ENCODE measurements around the gene SFTPA2. TPM values are rescaled to one million over a fixed set of nuclear protein-coding genes. Genes with fewer than 3 reads are reported as not detected.
"Not testable (repeated sequence)": the region's sequence is repeated elsewhere in the genome, so short reads cannot be mapped to it uniquely, and the experiment has no call there.

SFTPA2 gene
- polyA plus RNA-seq, 2 donors = 0.38 to 1.4 TPM

- no peak overlapping the region for H3K4me3 ChIP-seq (ENCODE audit: low read depth in 1 of 2, low read length in 2 of 2)
- H3K27me3 ChIP-seq (ENCODE audit: control insufficient read depth in 1 of 2, insufficient read depth in 2 of 2, low read length in 2 of 2) = no peaks in the 10 kb centered on the region
- H3K36me3 ChIP-seq (ENCODE audit: control insufficient read depth in 2 of 2, insufficient read depth in 2 of 2, low read length in 1 of 2) = no peaks in the 10 kb centered on the region
- H3K27ac ChIP-seq (ENCODE audit: low read depth in 2 of 2, low read length in 1 of 2) = no peak overlapping the region
- no peaks in the 10 kb centered on the region for H3K9me3 ChIP-seq (ENCODE audit: control insufficient read depth in 2 of 2, insufficient read depth in 1 of 2, low read depth in 1 of 2, low read length in 1 of 2)
- 18 to 26% methylated on average over 17 of the region's 17 CpGs for WGBS, 2 donors
- no peaks in the 10 kb centered on the region for H3K4me1 ChIP-seq (ENCODE audit: control insufficient read depth in 2 of 2, insufficient read depth in 2 of 2, low read length in 1 of 2)
These were observed 2.0 kb upstream of the SFTPA2 start for GRCh38 chr10:79562135-79562756.

- H3K4me3 ChIP-seq (ENCODE audit: low read depth in 1 of 2, low read length in 2 of 2) = no peak overlapping the region
- H3K4me1 ChIP-seq (ENCODE audit: control insufficient read depth in 2 of 2, insufficient read depth in 2 of 2, low read length in 1 of 2) = no peaks in the 10 kb centered on the region
- H3K27ac ChIP-seq (ENCODE audit: low read depth in 2 of 2, low read length in 1 of 2) = no peak overlapping the region
- H3K36me3 ChIP-seq (ENCODE audit: control insufficient read depth in 2 of 2, insufficient read depth in 2 of 2, low read length in 1 of 2) = no peaks in the 10 kb centered on the region
- WGBS, 2 donors = 65 to 83% methylated on average over 3 of the region's 3 CpGs
- no peaks in the 10 kb centered on the region for H3K27me3 ChIP-seq (ENCODE audit: control insufficient read depth in 1 of 2, insufficient read depth in 2 of 2, low read length in 2 of 2)
- no peaks in the 10 kb centered on the region for H3K9me3 ChIP-seq (ENCODE audit: control insufficient read depth in 2 of 2, insufficient read depth in 1 of 2, low read depth in 1 of 2, low read length in 1 of 2)
These were observed 1.1 kb upstream of the SFTPA2 start for GRCh38 chr10:79561257-79561656.

GRCh38 chr10:79559726-79560125 is 481 bp downstream of the SFTPA2 start:
- WGBS, 2 donors = 71 to 81% methylated on average over 2 of the region's 2 CpGs
- no peak overlapping the region for H3K27ac ChIP-seq (ENCODE audit: low read depth in 2 of 2, low read length in 1 of 2)

GRCh38 chr10:79556961-79557360 is 3.2 kb downstream of the SFTPA2 start:
- H3K27me3 ChIP-seq (ENCODE audit: control insufficient read depth in 1 of 2, insufficient read depth in 2 of 2, low read length in 2 of 2); H3K27ac ChIP-seq (ENCODE audit: low read depth in 2 of 2, low read length in 1 of 2); H3K36me3 ChIP-seq (ENCODE audit: control insufficient read depth in 2 of 2, insufficient read depth in 2 of 2, low read length in 1 of 2); H3K4me1 ChIP-seq (ENCODE audit: control insufficient read depth in 2 of 2, insufficient read depth in 2 of 2, low read length in 1 of 2); H3K9me3 ChIP-seq (ENCODE audit: control insufficient read depth in 2 of 2, insufficient read depth in 1 of 2, low read depth in 1 of 2, low read length in 1 of 2); H3K4me3 ChIP-seq (ENCODE audit: low read depth in 1 of 2, low read length in 2 of 2): not testable (repeated sequence)
- 85 to 89% methylated on average over 3 of the region's 3 CpGs for WGBS, 2 donors

More at GRCh38 chr10:79559726-79560125, 481 bp downstream of the SFTPA2 start:
- no peaks in the 10 kb centered on the region for H3K4me1 ChIP-seq (ENCODE audit: control insufficient read depth in 2 of 2, insufficient read depth in 2 of 2, low read length in 1 of 2)
- no peak overlapping the region for H3K4me3 ChIP-seq (ENCODE audit: low read depth in 1 of 2, low read length in 2 of 2)
- no peaks in the 10 kb centered on the region for H3K9me3 ChIP-seq (ENCODE audit: control insufficient read depth in 2 of 2, insufficient read depth in 1 of 2, low read depth in 1 of 2, low read length in 1 of 2)
- no peaks in the 10 kb centered on the region for H3K36me3 ChIP-seq (ENCODE audit: control insufficient read depth in 2 of 2, insufficient read depth in 2 of 2, low read length in 1 of 2)
- no peaks in the 10 kb centered on the region for H3K27me3 ChIP-seq (ENCODE audit: control insufficient read depth in 1 of 2, insufficient read depth in 2 of 2, low read length in 2 of 2)

GRCh38 chr10:79555354-79556309 is 4.6 kb downstream of the SFTPA2 start:
- no peaks in the 10 kb centered on the region for H3K36me3 ChIP-seq (ENCODE audit: control insufficient read depth in 2 of 2, insufficient read depth in 2 of 2, low read length in 1 of 2)
- H3K27ac ChIP-seq (ENCODE audit: low read depth in 2 of 2, low read length in 1 of 2) = no peak overlapping the region

GRCh38 chr10:79552143-79552542 is 8.1 kb downstream of the SFTPA2 start:
- Histone ChIP-seq H3K4me3 (ENCODE audit: low read depth in 1 of 2, low read length in 2 of 2) (no peak overlapping the region), H3K27me3 (ENCODE audit: control insufficient read depth in 1 of 2, insufficient read depth in 2 of 2, low read length in 2 of 2) (no peaks in the 10 kb centered on the region), H3K36me3 (ENCODE audit: control insufficient read depth in 2 of 2, insufficient read depth in 2 of 2, low read length in 1 of 2) (no peaks in the 10 kb centered on the region), H3K4me1 (ENCODE audit: control insufficient read depth in 2 of 2, insufficient read depth in 2 of 2, low read length in 1 of 2) (no peaks in the 10 kb centered on the region), H3K9me3 (ENCODE audit: control insufficient read depth in 2 of 2, insufficient read depth in 1 of 2, low read depth in 1 of 2, low read length in 1 of 2) (no peaks in the 10 kb centered on the region), H3K27ac (ENCODE audit: low read depth in 2 of 2, low read length in 1 of 2) (no peak overlapping the region)
- WGBS, 2 donors = 53 to 76% methylated on average over 2 of the region's 2 CpGs

More at GRCh38 chr10:79555354-79556309, 4.6 kb downstream of the SFTPA2 start:
- WGBS, 2 donors = 78 to 79% methylated on average over 11 of the region's 11 CpGs
- Histone ChIP-seq H3K27me3 (ENCODE audit: control insufficient read depth in 1 of 2, insufficient read depth in 2 of 2, low read length in 2 of 2) (no peaks in the 10 kb centered on the region), H3K4me3 (ENCODE audit: low read depth in 1 of 2, low read length in 2 of 2) (no peak overlapping the region), H3K4me1 (ENCODE audit: control insufficient read depth in 2 of 2, insufficient read depth in 2 of 2, low read length in 1 of 2) (no peaks in the 10 kb centered on the region), H3K9me3 (ENCODE audit: control insufficient read depth in 2 of 2, insufficient read depth in 1 of 2, low read depth in 1 of 2, low read length in 1 of 2) (no peaks in the 10 kb centered on the region)

GRCh38 chr10:79547973-79548372 is 12.2 kb downstream of the SFTPA2 start:
- Histone ChIP-seq H3K9me3 (ENCODE audit: control insufficient read depth in 2 of 2, insufficient read depth in 1 of 2, low read depth in 1 of 2, low read length in 1 of 2) (no peaks in the 10 kb centered on the region), H3K4me3 (ENCODE audit: low read depth in 1 of 2, low read length in 2 of 2) (no peak overlapping the region), H3K36me3 (ENCODE audit: control insufficient read depth in 2 of 2, insufficient read depth in 2 of 2, low read length in 1 of 2) (no peaks in the 10 kb centered on the region), H3K4me1 (ENCODE audit: control insufficient read depth in 2 of 2, insufficient read depth in 2 of 2, low read length in 1 of 2) (no peaks in the 10 kb centered on the region), H3K27me3 (ENCODE audit: control insufficient read depth in 1 of 2, insufficient read depth in 2 of 2, low read length in 2 of 2) (no peaks in the 10 kb centered on the region), H3K27ac (ENCODE audit: low read depth in 2 of 2, low read length in 1 of 2) (no peak overlapping the region)
- 56 to 58% methylated on average over 3 of the region's 3 CpGs for WGBS, 2 donors

GRCh38 chr10:79547128-79547527 is 13.1 kb downstream of the SFTPA2 start:
- H3K9me3 ChIP-seq (ENCODE audit: control insufficient read depth in 2 of 2, insufficient read depth in 1 of 2, low read depth in 1 of 2, low read length in 1 of 2); H3K4me3 ChIP-seq (ENCODE audit: low read depth in 1 of 2, low read length in 2 of 2); H3K27ac ChIP-seq (ENCODE audit: low read depth in 2 of 2, low read length in 1 of 2); H3K36me3 ChIP-seq (ENCODE audit: control insufficient read depth in 2 of 2, insufficient read depth in 2 of 2, low read length in 1 of 2); H3K27me3 ChIP-seq (ENCODE audit: control insufficient read depth in 1 of 2, insufficient read depth in 2 of 2, low read length in 2 of 2); H3K4me1 ChIP-seq (ENCODE audit: control insufficient read depth in 2 of 2, insufficient read depth in 2 of 2, low read length in 1 of 2): not testable (repeated sequence)
- WGBS, 2 donors = 67 to 69% methylated on average over 2 of the region's 2 CpGs

- H3K9me3 ChIP-seq (ENCODE audit: control insufficient read depth in 2 of 2, insufficient read depth in 1 of 2, low read depth in 1 of 2, low read length in 1 of 2); H3K27ac ChIP-seq (ENCODE audit: low read depth in 2 of 2, low read length in 1 of 2); H3K4me3 ChIP-seq (ENCODE audit: low read depth in 1 of 2, low read length in 2 of 2); H3K27me3 ChIP-seq (ENCODE audit: control insufficient read depth in 1 of 2, insufficient read depth in 2 of 2, low read length in 2 of 2); H3K4me1 ChIP-seq (ENCODE audit: control insufficient read depth in 2 of 2, insufficient read depth in 2 of 2, low read length in 1 of 2); H3K36me3 ChIP-seq (ENCODE audit: control insufficient read depth in 2 of 2, insufficient read depth in 2 of 2, low read length in 1 of 2): not testable (repeated sequence)
- WGBS, 2 donors = 60 to 66% methylated on average over 3 of the region's 3 CpGs
These were observed 15.1 kb downstream of the SFTPA2 start for GRCh38 chr10:79544926-79545659.
